HG03558 (cell line): ENCODE measurements around the gene ELOA.

Experiments
- ATAC-seq: cut with Tn5 transposase; IDR thresholded peaks from one replicate; pipeline ENCODE4 v1.9.1; 2021; ENCODE audit warnings: moderate number of reproducible peaks; ENCODE audit not compliant: unreplicated experiment; ENCODE audit errors: extremely low read depth

ELOA gene, protein sequence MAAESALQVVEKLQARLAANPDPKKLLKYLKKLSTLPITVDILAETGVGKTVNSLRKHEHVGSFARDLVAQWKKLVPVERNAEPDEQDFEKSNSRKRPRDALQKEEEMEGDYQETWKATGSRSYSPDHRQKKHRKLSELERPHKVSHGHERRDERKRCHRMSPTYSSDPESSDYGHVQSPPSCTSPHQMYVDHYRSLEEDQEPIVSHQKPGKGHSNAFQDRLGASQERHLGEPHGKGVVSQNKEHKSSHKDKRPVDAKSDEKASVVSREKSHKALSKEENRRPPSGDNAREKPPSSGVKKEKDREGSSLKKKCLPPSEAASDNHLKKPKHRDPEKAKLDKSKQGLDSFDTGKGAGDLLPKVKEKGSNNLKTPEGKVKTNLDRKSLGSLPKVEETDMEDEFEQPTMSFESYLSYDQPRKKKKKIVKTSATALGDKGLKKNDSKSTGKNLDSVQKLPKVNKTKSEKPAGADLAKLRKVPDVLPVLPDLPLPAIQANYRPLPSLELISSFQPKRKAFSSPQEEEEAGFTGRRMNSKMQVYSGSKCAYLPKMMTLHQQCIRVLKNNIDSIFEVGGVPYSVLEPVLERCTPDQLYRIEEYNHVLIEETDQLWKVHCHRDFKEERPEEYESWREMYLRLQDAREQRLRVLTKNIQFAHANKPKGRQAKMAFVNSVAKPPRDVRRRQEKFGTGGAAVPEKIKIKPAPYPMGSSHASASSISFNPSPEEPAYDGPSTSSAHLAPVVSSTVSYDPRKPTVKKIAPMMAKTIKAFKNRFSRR

DNA sequence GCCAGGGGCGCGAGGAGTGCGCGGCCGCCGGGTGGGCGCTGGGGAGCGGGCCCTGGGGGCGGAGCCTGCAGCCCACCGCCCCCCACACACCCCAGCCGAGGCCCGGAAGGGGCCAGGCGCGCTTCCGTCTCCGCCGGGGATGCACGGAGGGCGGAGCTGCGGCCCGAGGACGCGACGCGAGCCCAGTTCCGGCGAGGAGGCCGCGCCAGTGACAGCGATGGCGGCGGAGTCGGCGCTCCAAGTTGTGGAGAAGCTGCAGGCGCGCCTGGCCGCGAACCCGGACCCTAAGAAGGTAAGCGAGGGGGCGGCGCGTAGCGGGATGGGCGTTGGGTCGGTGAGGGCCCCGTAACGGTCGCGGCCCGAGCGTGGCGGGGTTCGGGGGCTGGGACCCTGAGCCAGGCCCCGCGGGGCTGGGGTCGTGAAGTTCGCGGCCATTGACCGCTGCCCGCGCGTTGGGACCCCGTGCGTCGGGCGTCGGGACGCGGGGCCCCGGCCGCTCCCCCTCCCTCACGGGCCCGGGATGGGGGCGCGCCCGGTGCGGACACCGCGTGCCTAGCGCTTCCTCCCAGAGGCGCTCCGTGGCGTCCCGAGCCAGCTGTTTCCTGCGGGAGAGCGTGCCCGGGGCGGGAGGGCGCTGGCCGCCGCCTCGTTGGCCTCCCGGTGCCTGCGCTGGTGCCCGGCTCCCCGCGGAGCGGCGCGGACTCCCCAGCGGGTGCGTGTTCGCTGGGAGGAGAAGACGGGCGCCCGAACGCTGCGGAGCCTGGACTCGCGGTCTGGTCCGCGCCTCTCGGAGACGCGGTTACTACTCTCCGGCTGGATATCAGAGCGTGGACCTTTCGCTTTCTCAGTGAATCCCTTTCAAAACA, at the start of gene ELOA:
Gene ELOA, plus strand, starts transcription at position 185 of the 866 bp plus-strand sequence. Its CDS starts 33 bp downstream, at position 218.
- ATAC-seq, result peak; percentile 59

DNA sequence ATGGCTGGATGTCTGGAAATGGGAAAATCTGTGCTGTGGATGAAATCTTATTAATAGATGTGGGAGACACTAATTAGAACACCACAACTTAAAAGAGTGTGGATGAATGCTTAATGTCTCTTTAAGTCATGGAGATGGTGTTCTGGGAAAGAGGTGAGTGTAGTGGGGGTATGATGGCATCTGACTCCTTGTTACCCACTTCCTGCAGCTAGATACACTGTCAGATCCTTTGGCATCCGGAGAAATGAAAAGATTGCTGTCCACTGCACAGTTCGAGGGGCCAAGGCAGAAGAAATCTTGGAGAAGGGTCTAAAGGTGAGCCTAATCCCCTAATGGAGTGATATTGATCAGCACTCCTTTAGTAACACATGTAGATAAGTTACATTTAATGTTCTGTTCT, 49.7 kb upstream of the ELOA start:
- ATAC-seq, result no peak

DNA sequence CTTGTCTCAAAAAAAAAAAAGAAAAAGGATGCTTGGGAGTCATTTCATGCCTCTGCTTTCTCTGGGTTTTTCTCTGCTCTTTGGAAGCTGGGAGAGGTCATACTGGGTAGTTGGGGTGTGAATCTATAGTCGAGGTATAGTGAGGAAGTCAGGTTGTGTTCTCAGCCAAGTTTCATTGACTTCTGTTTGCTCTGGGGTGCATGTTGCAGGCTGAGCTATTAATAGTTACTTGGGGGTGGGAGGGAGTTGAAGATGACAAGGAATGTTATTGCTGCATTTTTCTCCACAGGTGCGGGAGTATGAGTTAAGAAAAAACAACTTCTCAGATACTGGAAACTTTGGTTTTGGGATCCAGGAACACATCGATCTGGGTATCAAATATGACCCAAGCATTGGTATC, 48.9 kb upstream of the ELOA start:
- ATAC-seq, result no peak

DNA sequence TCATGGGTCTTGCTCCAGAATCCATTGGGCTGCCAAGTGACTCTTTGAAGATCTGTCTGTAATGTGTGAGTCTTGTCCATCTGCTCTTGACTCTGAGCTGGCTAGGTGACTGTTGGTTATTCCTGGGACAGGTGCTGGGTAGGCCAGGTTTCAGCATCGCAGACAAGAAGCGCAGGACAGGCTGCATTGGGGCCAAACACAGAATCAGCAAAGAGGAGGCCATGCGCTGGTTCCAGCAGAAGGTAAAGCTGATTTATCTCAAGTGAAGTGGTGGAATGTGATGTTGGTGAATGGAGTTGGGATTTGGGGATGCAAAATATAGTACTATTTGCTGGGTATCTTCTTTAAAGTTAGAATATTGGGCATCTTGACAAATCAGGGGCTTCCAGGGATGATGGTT, 47.6 kb upstream of the ELOA start:
- ATAC-seq, result no peak

DNA sequence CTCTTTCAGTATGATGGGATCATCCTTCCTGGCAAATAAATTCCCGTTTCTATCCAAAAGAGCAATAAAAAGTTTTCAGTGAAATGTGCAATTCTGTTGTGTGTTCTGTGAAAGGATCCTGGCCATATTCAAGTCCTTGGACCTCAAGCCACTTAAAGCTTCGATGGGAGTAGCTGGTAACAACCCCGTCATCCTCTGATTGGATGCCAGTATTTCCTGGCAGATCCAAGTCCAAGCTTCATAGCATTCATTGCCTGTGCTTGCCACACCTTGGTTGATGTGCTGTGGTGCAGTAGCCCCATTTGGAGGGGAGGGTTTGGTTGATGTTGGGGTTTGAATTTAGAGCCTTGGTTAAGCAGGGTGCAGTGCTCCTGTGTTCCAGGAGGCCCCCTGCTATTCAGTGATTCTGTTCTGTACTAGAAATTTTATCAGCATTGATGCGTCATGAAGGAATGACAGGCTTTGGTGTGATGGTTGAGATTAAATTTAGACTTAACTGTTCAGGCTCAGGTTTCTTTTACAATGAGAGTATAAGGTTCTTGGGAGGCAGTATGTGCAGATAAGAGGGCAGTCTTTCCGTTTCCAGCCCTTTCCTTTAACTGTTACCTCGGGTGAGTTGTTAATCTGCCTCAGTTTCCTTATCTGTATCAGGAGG, 46.8 kb upstream of the ELOA start:
- ATAC-seq, result no peak

DNA sequence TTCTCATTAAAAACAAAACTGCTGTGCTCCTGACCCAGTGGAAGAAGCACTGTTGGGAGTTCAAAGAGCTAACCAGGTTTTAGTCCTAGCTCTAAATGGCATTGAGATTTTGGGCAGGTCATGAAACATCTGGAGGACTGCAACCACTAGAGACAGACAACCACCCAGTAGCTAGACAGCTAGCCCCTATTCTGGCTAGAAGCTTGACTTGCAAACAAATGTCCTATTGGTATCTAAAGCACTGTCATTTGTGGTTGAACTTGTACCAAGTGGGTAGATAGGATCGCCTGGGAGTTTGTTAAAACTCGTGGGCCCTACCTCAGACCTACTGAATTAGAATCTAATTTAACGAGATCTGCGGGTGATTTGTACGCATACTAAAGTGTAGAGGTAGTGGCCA, 44.8 kb upstream of the ELOA start:
- no peak for ATAC-seq

DNA sequence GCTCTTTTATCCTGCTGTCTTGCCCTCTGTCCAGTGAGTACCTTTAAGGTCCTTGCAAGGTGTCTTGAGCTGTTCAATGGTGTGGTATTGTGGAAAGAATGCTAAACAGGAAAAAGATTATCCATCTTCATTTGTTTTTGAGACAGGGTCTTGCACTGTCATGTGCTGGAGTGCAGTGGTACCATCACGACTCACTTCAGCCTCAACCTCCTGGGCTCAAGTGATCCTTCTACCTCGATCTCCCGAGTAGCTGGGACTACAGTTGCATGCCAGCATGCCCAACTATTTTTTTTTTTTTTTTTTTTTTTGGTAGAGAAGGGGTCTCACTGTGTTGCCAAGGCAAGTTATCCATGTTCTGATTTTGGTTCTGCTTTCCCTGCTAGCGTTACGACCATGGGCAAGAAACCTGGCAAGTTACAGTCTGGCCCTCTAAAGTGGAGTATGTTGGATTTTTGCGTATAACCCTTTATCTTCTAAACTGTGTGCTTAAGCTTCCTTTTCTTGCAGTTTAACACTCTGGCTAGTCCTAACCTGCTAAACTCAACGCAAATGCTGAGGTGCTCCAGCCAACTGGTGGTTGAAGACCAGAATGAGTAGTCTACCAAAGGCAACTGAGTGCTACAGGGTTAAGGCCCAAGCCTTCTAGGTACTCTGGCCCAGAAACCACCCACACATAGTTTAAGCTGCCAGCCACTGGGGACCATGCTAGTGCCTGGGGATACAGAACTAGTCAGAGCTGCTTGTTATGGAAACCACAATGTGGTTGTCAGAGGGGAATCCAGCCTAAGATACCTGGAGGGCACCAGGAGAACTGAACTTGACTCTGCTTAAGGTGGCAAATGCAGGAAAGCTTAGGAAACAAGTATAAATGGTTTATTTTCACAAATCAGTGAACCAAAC, 43.7 kb upstream of the ELOA start:
- no peak for ATAC-seq

DNA sequence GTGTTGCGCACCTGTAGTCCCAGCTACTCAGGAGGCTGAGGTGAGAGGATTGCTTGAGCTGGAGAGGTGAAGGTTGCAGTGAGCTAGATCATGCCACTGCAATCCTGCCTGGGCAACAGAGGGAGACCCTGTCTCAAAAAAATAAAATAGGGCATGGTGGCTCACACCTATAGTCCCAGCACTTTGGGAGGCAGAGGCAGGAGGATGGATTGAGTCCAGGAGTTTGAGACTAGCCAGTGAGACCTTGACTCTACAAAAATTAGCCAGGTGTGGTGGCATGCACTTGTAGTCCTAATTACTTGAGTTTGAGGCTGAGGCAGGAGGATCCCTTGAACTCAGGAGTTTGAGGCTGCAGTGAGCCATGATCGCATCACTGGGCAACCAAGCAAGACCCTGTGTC, 42.0 kb upstream of the ELOA start:
- ATAC-seq, result no peak

DNA sequence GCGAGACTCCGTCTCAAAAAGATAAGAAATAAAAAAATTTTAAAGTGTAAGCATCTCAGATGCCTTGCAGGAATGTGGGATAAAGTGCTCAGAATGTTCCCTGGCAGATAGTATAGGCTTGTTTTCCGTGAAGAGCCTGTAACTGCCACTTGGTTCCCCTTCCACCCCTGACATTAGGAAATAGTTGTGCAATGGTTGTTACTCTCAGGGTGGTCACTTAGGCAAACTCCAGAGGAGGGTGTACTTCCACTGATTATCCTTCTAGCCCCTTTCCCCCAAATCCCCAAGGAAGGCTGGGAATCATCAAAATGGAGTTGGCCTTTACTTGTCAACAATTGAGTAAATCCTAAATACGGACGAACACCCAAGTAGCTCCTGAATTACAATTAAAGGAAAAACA, 41.3 kb upstream of the ELOA start:
- no peak for ATAC-seq

DNA sequence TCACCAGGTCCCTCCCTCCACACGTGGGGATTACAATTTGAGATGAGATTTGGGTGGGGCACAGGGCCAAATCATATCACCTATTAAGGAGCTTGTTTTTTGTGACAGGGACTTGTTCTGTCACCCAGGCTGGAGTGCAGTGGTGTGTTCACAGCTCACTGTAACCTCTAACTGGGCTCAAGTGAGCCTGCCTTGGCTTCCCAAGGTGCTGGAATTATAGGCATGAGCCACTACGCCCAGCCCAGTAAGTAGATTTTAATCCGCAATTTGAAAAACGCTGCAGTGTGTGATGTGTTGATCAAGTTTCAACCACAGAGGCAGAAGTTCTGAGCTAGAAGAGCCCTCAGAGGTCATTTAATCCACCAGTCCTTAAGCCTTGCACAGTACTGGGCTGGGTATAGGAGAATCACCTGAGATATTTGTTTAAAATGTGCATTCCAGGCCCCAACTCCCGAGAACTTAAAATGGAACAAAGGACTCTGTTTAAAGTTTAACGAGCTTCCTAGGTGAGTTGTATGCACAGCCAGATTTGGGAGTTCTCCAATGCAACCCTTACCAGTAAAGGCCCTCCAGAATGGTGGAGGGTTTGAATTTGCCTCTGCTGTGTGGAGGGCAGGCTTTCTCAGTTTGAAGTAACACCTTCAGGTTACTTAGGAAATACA, 38.3 kb upstream of the ELOA start:
- no peak for ATAC-seq

DNA sequence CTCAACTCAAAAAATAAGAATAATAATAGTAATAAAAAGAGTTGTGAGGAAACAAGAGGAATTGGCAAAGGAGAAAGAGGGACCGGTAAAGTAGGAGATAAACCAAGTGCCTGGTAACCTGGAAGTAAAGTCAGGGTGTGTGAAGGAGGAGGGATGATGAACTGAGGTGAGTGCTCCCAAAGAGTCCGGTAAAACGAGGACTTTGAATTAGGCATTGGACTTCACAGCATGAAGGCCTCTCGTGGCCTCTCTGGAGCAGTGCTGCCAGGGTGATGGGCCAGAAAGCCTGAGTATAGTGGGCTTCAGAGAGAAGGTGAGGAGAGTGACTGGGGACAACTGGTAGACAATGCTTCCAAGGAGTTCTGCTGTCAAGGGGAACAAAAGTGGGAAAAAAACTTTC, 34.0 kb upstream of the ELOA start:
- ATAC-seq, result no peak

DNA sequence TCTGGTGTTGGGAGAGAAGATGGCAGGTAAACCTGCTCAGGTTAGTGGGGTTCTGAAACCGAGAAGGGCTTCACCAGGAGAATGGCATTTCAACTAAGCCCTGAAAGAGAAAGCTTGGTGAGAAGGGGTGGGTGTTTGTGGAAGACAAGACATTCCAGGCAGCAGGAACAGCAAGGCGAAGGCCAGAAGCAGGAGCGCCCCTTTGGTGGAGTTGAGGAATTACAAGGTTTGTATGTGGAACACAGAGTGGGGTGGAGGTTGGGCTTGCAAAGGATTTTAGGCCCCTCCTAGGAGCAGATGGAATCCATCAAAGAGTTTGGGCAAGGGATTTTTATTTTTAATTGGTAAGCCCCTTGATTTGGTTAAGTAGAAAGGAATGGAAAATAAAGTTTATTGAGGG, 24.8 kb upstream of the ELOA start:
- no peak for ATAC-seq

DNA sequence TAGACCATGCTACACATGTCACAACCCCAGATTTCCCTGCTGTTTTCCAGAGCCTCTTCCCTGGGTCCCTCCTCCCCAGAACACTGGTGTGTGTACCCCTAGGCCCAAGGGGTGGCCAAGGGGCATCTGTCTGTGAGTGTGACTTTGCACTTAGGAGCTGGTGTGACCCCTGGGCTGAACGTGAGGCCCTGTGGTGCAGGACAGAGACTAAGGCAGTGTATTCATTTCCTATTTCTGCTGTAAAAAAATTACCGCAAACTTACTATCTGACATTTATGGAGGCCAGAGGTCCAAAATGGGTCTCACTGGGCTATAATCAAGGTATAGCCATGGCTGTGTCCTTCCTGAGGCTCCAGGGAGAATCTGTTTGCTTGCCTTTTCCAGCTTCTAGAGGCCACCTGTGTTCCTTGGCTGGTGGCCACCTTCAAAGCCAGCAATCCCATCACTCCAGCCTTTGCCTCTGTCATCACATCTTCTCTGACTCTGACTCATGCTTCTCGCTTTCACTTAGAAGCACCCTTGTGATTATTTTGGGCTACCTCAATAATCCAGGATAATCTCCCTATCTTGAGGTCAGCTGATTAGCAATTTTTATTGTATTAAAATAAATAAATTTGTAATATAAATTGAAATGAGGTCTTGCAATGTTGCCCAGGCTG, 24.0 kb upstream of the ELOA start:
- no peak for ATAC-seq

DNA sequence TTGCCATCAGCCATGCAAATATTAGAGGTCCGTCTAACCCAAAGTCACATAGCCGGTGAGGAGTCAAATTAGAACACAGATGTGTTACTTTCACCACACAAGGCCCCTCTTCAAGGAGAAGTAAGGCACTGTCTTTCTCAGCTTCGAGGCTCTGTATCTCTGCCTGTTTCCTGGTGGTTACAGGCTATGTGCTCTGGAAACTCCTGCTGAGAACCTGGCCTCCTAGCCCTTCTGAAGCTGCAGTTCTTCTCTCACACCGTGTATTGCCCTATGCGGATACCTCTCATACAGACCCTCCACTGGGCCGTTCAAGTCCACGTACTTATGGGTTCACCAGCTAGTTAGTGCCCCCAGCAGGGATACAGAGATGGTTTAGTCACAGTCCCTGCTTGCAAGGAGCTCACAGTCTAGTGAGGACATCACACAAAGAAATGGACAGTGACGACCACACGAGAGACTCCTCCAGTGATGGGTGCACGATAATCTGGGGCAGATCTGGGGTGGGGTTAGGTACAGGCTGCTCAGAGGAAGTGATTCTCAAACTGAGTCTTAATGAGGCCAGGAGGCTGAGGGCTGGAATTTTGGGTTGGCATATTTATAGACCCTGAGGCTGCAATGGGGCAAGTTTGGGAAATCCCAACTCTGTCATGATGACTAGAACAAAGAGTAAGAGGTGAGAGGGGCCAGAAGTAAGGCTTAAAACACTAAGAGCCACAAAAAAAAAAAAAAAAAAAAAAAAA, 22.8 kb upstream of the ELOA start:
- no peak for ATAC-seq

DNA sequence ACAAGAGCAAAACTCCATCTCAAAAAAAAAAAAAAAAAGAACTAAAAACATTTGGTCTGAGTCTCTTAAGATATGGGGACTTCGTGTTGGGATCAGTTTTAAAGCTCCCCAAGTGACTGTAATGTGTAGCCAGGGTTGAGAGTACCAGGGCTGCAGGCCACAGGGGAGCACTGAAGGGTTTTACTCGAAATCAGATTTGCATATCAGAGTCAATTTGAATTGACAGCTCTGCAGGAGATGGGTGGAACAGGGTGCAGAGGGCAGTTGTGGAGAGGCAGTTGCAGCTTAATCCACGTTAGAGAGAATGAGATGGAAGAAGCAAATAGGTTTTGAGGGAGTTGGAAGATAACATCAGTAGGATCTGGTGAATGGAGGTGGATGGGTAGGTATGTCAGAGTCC, 20.6 kb upstream of the ELOA start:
- no peak for ATAC-seq

DNA sequence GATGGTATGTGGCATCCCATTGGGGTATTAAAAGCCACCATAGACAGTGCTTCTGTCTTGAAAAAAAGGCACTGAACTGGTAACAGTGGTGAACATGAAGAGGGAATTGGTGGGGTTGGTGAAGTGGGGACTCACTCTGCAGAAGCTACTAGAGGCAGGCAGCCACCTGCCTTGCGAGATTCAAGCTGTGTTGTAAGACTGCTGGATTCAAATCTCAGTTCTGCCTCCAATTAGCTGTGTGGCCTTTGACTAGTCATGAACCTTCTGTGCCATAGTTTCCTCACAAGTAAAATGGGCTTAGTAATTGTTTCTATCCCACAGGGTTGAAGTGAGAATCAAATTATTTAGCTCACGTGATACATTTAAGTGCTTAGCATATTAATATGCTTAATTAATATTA, 16.6 kb upstream of the ELOA start:
- no peak for ATAC-seq

DNA sequence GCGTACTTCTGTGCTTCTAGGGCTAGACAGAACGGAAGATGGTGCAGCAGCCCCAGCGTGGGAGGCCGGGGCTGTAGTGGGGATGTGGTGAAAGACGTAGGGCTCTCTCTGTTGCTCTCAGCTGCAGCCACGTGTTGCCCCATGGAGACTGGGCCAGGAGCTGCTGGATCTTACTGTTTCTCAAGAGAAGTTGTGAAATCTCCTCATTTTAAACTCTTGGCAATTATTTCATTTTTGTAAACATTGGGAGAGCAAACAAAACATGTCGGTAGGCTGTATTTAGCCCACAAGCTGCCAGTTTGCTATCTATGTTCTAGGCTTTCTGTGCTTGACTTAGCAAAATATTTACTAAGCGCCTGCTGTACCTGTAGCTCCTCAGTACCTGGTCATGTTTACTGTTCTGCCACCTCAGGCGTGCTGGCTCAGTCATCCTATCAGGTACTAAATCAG, 15.9 kb upstream of the ELOA start:
- ATAC-seq, result no peak
